HepG2 (cell line): Measurements from ENCODE around the gene C10orf90. TPM values are rescaled to one million over a fixed set of nuclear protein-coding genes. Genes with fewer than 3 reads are reported as not detected.

Source experiments
- ATAC-seq: fragments of 200-7000 bp; cut with Tn5 transposase; 3 replicates; pipeline ENCODE4 v1.9.1; 2020; ENCODE audit warnings: mild to moderate bottlenecking, moderate library complexity
- BruUV-seq: library from RNA; stranded (reverse); fragments of 400-500 nt; replicated peaks from 2 replicates; lab custom pipeline; 2021; lab: Mats Ljungman, UMichigan
- CTCF ChIA-PET: fragments of 300-600 bp; formaldehyde crosslinking; extraction: SDS; loops from one replicate; lab custom pipeline; 2021; ENCODE audit warnings: low total read pairs, inconsistent platforms, low intra/inter-chr PET ratio; lab: Yijun Ruan, JAX
- POLR2A ChIA-PET: fragments of 350-600 bp; sonication (Branson Sonifier 250); formaldehyde crosslinking; loops from one replicate; lab custom pipeline; 2020; ENCODE audit warnings: antibody characterized with exemption, inconsistent platforms; lab: Yijun Ruan, JAX
- DNase-seq: peaks from one replicate; pipeline ENCODE4 v3.0.0-alpha.2; 2015; ENCODE audit warnings: low spot score
- FAIRE-seq: peaks from 3 replicates; lab custom pipeline; 2011; peaks lifted over from hg19 to GRCh38; lab: Jason Lieb, UNC
- H2AFZ ChIP-seq: one replicate; pipeline ENCODE4 v1.6.1; 2011; ENCODE audit warnings: low read length, inconsistent platforms
- H3K27ac ChIP-seq: fragments of 300-600 bp; 3 replicates; pipeline ENCODE4 v1.8.0; 2011; ENCODE audit warnings: mixed run types, mild to moderate bottlenecking, mixed read lengths, low read length, inconsistent platforms; ENCODE audit not compliant: insufficient read depth; ENCODE audit errors: extremely low read length
- H3K27me3 ChIP-seq, 2 experiments: fragments of 200-600 bp in 1 of 2; 2 replicates in 1 of 2; 3 replicates in 1 of 2; pipeline versions ENCODE4 v1.6.0 to v1.8.0; 2011; ENCODE audit warnings: low read length in 2 of 2, mild to moderate bottlenecking in 2 of 2, moderate library complexity in 2 of 2, inconsistent platforms in 1 of 2; ENCODE audit not compliant: insufficient read depth in 2 of 2, control insufficient read depth in 1 of 2
- H3K36me3 ChIP-seq, 2 experiments: fragments of 200-600 bp in 1 of 2; replicated peaks in 1 of 2; 2 replicates in 1 of 2; 3 replicates in 1 of 2; pipeline versions ENCODE4 v1.5.1 to v1.8.0; 2011; ENCODE audit warnings: low read length in 2 of 2, inconsistent platforms in 1 of 2; ENCODE audit not compliant: insufficient read depth in 2 of 2, control insufficient read depth in 1 of 2
- H3K4me1 ChIP-seq: 2 replicates; pipeline ENCODE4 v1.5.1; 2012; ENCODE audit warnings: low read length, inconsistent platforms; ENCODE audit not compliant: insufficient read depth
- H3K4me2 ChIP-seq: 2 replicates; pipeline ENCODE4 v1.6.0; 2011; ENCODE audit warnings: low read depth, low read length, inconsistent platforms
- H3K4me3 ChIP-seq, 3 experiments: fragments of 200-600 bp in 1 of 3; sonication (generic), shearing (Covaris generic) in 1 of 3; replicated peaks in 1 of 3; 2 replicates each; pipeline ENCODE4 v1.5.1; 2011 to 2016; ENCODE audit warnings: low read length in 3 of 3, inconsistent platforms in 2 of 3, low read depth in 2 of 3, mild to moderate bottlenecking in 2 of 3, control low read depth in 1 of 3, mixed read lengths in 1 of 3; ENCODE audit not compliant: insufficient read depth in 1 of 3
- H3K79me2 ChIP-seq: one replicate; pipeline ENCODE4 v1.6.1; 2011; ENCODE audit warnings: low read length, inconsistent platforms; ENCODE audit not compliant: insufficient read depth
- H3K9ac ChIP-seq: 2 replicates; pipeline ENCODE4 v1.6.0; 2011; ENCODE audit warnings: mild to moderate bottlenecking, low read depth, low read length, inconsistent platforms; ENCODE audit not compliant: insufficient read depth
- H3K9me3 ChIP-seq: 2 replicates; pipeline ENCODE4 v1.5.1; 2012; ENCODE audit warnings: mild to moderate bottlenecking, low read length
- H4K20me1 ChIP-seq: 2 replicates; pipeline ENCODE4 v1.6.0; 2011; ENCODE audit warnings: inconsistent platforms, mild to moderate bottlenecking, low read length, moderate library complexity; ENCODE audit not compliant: insufficient read depth
- HOXD1 ChIP-seq: sonication (generic); formaldehyde crosslinking; IDR thresholded peaks from 2 replicates; pipeline ENCODE4 v1.5.0; 2020; ENCODE audit warnings: missing genetic modification reagents
- NFRKB ChIP-seq: fragments of 450-650 bp; IDR thresholded peaks from 2 replicates; pipeline ENCODE4 v1.6.1; 2017
- ZBTB7B ChIP-seq: sonication (generic); formaldehyde crosslinking; IDR thresholded peaks from 2 replicates; pipeline ENCODE4 v1.4.0; 2020; ENCODE audit warnings: missing genetic modification reagents
- ZFP1 ChIP-seq: IDR thresholded peaks from 2 replicates; pipeline ENCODE4 v1.6.1; 2016
- ZFP36L1 ChIP-seq: sonication (generic); formaldehyde crosslinking; IDR thresholded peaks from 2 replicates; pipeline ENCODE4 v1.8.0; 2022; ENCODE audit warnings: mild to moderate bottlenecking, missing genetic modification reagents, moderate library complexity
- ZNF264 ChIP-seq: sonication (generic); formaldehyde crosslinking; IDR thresholded peaks from 2 replicates; pipeline ENCODE4 v1.4.0; 2020; ENCODE audit warnings: missing genetic modification reagents
- WGBS: methylation state at CpG from one replicate; pipeline ENCODE4 v1.1.6; 2017; ENCODE audit warnings: low lambda C conversion rate; 5-methylcytosine and 5-hydroxymethylcytosine counted together
- in situ Hi-C: cut with HindIII; loops from 2 replicates; pipeline ENCODE4 v1.10.0; 2017; ENCODE audit warnings: low pct_unique_long_range_greater_than_20kb; ENCODE audit not compliant: extremely low pct_ligation_motif_present
- intact Hi-C: fragments of 100-400 bp; cut with micrococcal nuclease; formaldehyde crosslinking; loops from one replicate; pipeline ENCODE4 v1.10.0; 2022; ENCODE audit not compliant: unreplicated experiment
- polyA plus RNA-seq, 8 experiments: library from polyadenylated mRNA; depleted of rRNA in 3 of 8; stranded (reverse) in 7 of 8; unstranded in 1 of 8; fragments of >200 nt; fragmentation: Illumina TruSeq in 4 of 8; extraction: Trizol in 4 of 8; gene quantifications; 2 replicates each; pipeline versions ENCODE4 v1.2.1 to v1.2.3, GENCODE V29; 2011 to 2016; ENCODE audit warnings: low read depth in 4 of 8, missing spikeins in 1 of 8, mixed read lengths in 1 of 8; ENCODE audit not compliant: insufficient read depth in 1 of 8
- total RNA-seq, 5 experiments: library from RNA; depleted of rRNA; stranded (reverse); fragments of >200 nt; fragmentation: Illumina TruSeq; extraction: Trizol; gene quantifications; 2 replicates each; pipeline ENCODE4 v1.2.3, GENCODE V29; 2016; ENCODE audit warnings: low read depth in 1 of 5
- TF ChIP-seq, protein P1 (sequence below): fragments of 450-650 bp; IDR thresholded peaks from 2 replicates; pipeline ENCODE4 v1.6.1; 2016

C10orf90 gene
- total and polyA plus RNA-seq, 2 of the 13 experiments (the other 11 are each of a cell fraction or from before 2014, with no cell fraction given), result not detected

DNA sequence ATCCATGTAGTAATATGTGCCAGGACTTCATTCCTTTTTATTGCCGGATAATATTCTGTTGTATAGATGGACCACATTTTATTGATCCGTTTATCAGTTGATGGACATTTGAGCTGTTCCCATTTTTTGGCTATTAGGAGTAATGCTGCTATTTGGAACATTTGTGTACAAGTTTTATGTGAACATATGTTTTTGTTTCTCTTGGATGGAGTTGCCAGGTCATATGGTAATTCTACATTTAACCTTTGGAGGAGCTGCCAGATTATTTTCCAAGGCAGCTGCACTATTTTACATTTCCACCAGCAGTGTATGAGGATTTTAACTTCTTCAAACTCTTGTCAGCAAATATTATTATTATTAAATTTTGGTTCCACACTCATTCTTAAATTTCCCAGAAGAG lies 59.2 kb downstream of the C10orf90 start:
- ATAC-seq, result no peak
- intact Hi-C loops (no loop called here), in situ Hi-C loops (no loop called here)
- Histone ChIP-seq H3K4me2 (no peak overlapping the region), H3K27ac (no peak overlapping the region), H3K4me3 (no peak overlapping the region), H2AFZ (no peak overlapping the region), H3K27me3 (peaks cover 0 to 5% of the 10 kb centered on the region in 2 experiments; a peak in 2 of 5 replicates), H3K9me3 (no peaks in the 10 kb centered on the region), H3K4me1 (no peaks in the 10 kb centered on the region), H4K20me1 (no peaks in the 10 kb centered on the region), H3K9ac (no peak overlapping the region), H3K79me2 (no peaks in the 10 kb centered on the region), H3K36me3 (no peaks in the 10 kb centered on the region)
- FAIRE-seq, result no peak
- no peak for TF ChIP-seq ZNF264 (CRISPR knock-in tag)
- no peak for TF ChIP-seq ZFP36L1 (CRISPR knock-in tag)
- no peak for TF ChIP-seq HOXD1 (CRISPR knock-in tag)
- no peak for TF ChIP-seq NFRKB
- no peak for TF ChIP-seq ZBTB7B
- 50% methylated on average over 2 of the region's 2 CpGs for WGBS
- ChIA-PET CTCF (no interaction called here), POLR2A (no interaction called here)
- DNase-seq, result no peak
- BruUV-seq, result no TSS peak

GRCh38 chr10:126609566-126609965 lies 60.9 kb downstream of the C10orf90 start:
- H2AFZ ChIP-seq, result no peak overlapping the region
- peaks cover 0 to 3% of the 10 kb centered on the region in 2 experiments; a peak in 2 of 5 replicates for H3K27me3 ChIP-seq
- no TSS peak for BruUV-seq
- H3K4me2 ChIP-seq, result no peak overlapping the region
- intact Hi-C loops (no loop called here), in situ Hi-C loops (no loop called here)
- H3K4me3 ChIP-seq, result no peak overlapping the region
- no peaks in the 10 kb centered on the region for H4K20me1 ChIP-seq
- no peak overlapping the region for H3K9ac ChIP-seq
- H3K4me1 ChIP-seq, result no peaks in the 10 kb centered on the region
- DNase-seq, result no peak
- TF ChIP-seq, protein P1, sequence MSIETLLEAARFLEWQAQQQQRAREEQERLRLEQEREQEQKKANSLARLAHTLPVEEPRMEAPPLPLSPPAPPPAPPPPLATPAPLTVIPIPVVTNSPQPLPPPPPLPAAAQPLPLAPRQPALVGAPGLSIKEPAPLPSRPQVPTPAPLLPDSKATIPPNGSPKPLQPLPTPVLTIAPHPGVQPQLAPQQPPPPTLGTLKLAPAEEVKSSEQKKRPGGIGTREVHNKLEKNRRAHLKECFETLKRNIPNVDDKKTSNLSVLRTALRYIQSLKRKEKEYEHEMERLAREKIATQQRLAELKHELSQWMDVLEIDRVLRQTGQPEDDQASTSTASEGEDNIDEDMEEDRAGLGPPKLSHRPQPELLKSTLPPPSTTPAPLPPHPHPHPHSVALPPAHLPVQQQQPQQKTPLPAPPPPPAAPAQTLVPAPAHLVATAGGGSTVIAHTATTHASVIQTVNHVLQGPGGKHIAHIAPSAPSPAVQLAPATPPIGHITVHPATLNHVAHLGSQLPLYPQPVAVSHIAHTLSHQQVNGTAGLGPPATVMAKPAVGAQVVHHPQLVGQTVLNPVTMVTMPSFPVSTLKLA, result peak; percentile 59
- no peak for TF ChIP-seq ZFP1 (CRISPR knock-in tag)
- 4% methylated on average over 3 of the region's 4 CpGs for WGBS
- H3K79me2 ChIP-seq, result no peaks in the 10 kb centered on the region
- ChIA-PET CTCF (no interaction called here), POLR2A (no interaction called here)
- H3K36me3 ChIP-seq, result no peaks in the 10 kb centered on the region
- no peak for FAIRE-seq
- H3K27ac ChIP-seq, result no peak overlapping the region
- H3K9me3 ChIP-seq, result no peaks in the 10 kb centered on the region
- no peak for ATAC-seq
